NCI-H128 (cell line): ENCODE results near the gene OR1S2.
"Not testable (repeated sequence)": the region's sequence is repeated elsewhere in the genome, so short reads cannot be mapped to it uniquely, and the experiment has no call there.

Experiments
- DNase-seq: peaks from one replicate; lab custom pipeline; 2025; ENCODE audit not compliant: unreplicated experiment; lab: John Stamatoyannopoulos, UW

The OR1S2 gene

GRCh38 chr11:58204042-58204441 lies at the start of gene OR1S2:
TSS of gene OR1S2 (minus strand) at chr11:58204142. CDS start at chr11:58204142, 0 bp downstream.
- DNase-seq, result no peak

- DNase-seq, result no peak
Observed at GRCh38 chr11:58243954-58244353, 40.0 kb upstream of the OR1S2 start.

GRCh38 chr11:58227956-58228615 lies 24.1 kb upstream of the OR1S2 start:
- DNase-seq, result no peak

GRCh38 chr11:58222721-58223120 lies 18.8 kb upstream of the OR1S2 start:
- DNase-seq, result no peak

- no peak for DNase-seq
Observed at GRCh38 chr11:58216476-58216875, 12.5 kb upstream of the OR1S2 start.

GRCh38 chr11:58212420-58212819 lies 8.5 kb upstream of the OR1S2 start, which contains the start of gene OR1S1:
TSS of gene OR1S1 (plus strand) at chr11:58212720.
- DNase-seq, result not testable (repeated sequence)

GRCh38 chr11:58199271-58199670 lies 4.7 kb downstream of the OR1S2 start:
- no peak for DNase-seq

- no peak for DNase-seq
Observed at GRCh38 chr11:58195939-58196338, 8.0 kb downstream of the OR1S2 start.

GRCh38 chr11:58193391-58193790 lies 10.6 kb downstream of the OR1S2 start:
- no peak for DNase-seq

- no peak for DNase-seq
Observed at GRCh38 chr11:58192229-58192628, 11.7 kb downstream of the OR1S2 start.

- no peak for DNase-seq
Observed at GRCh38 chr11:58188770-58189169, 15.2 kb downstream of the OR1S2 start, which contains the start of gene OR9Q2. TSS of gene OR9Q2 (plus strand) at chr11:58189070. CDS start at chr11:58190491, 1,421 bp downstream.

- DNase-seq, result no peak
Observed at GRCh38 chr11:58186938-58187337, 17.0 kb downstream of the OR1S2 start.

GRCh38 chr11:58179648-58180047 lies 24.3 kb downstream of the OR1S2 start:
- DNase-seq, result no peak

- no peak for DNase-seq
Observed at GRCh38 chr11:58178444-58178843, 25.5 kb downstream of the OR1S2 start.

GRCh38 chr11:58177409-58178054 lies 26.4 kb downstream of the OR1S2 start:
- no peak for DNase-seq

- DNase-seq, result no peak
Observed at GRCh38 chr11:58165504-58166106, 38.3 kb downstream of the OR1S2 start.

- DNase-seq, result no peak
Observed at GRCh38 chr11:58164990-58165389, 39.0 kb downstream of the OR1S2 start.

GRCh38 chr11:58164389-58164788 lies 39.6 kb downstream of the OR1S2 start:
- no peak for DNase-seq
